PC-3 (cell line): ENCODE results near the gene NPIPA1. TPM values are rescaled to one million over a fixed set of nuclear protein-coding genes. Genes with fewer than 3 reads are reported as not detected.
"Not testable (repeated sequence)": the region's sequence is repeated elsewhere in the genome, so short reads cannot be mapped to it uniquely, and the experiment has no call there.

ENCODE experiments used
- ATAC-seq: fragments of 200-7000 bp; cut with Tn5 transposase; 2 replicates; pipeline ENCODE4 v1.9.1; 2020; ENCODE audit warnings: mild to moderate bottlenecking, moderate library complexity
- BruUV-seq: library from RNA; stranded (reverse); fragments of 400-500 nt; replicated peaks from 2 replicates; lab custom pipeline; 2021; lab: Mats Ljungman, UMichigan
- CTCF ChIA-PET: fragments of 300-600 bp; sonication (Branson Sonifier 250); formaldehyde crosslinking; loops from one replicate; lab custom pipeline; 2022; ENCODE audit warnings: antibody characterized with exemption; lab: Charles Lee
- POLR2A ChIA-PET: fragments of 300-600 bp; sonication (Branson Sonifier 250); formaldehyde crosslinking; loops from one replicate; lab custom pipeline; 2022; ENCODE audit warnings: antibody characterized with exemption; ENCODE audit not compliant: unreplicated experiment; lab: Charles Lee
- DNase-seq: peaks from one replicate; pipeline ENCODE4 v3.0.0-alpha.2; 2015
- H2AFZ ChIP-seq: fragments of 300-600 bp; sonication (generic); 2 replicates; pipeline ENCODE4 v1.6.0; 2016; ENCODE audit warnings: antibody characterized with exemption, low read length
- H3F3A ChIP-seq: fragments of 300-600 bp; sonication (generic); one replicate; pipeline ENCODE4 v1.6.0; 2017; ENCODE audit warnings: antibody characterized with exemption, low read length, control low read depth, mild to moderate bottlenecking; ENCODE audit not compliant: unreplicated experiment
- H3K27ac ChIP-seq: fragments of 300-600 bp; sonication (generic); 2 replicates; pipeline ENCODE4 v1.5.1; 2016; ENCODE audit warnings: mild to moderate bottlenecking, low read length
- H3K27me3 ChIP-seq: fragments of 300-600 bp; sonication (generic); 2 replicates; pipeline ENCODE4 v1.6.1; 2016; ENCODE audit warnings: low read length, mixed read lengths
- H3K36me3 ChIP-seq: fragments of 300-600 bp; sonication (generic); 2 replicates; pipeline ENCODE4 v1.6.1; 2016; ENCODE audit warnings: low read depth, mixed run types, low read length, mixed read lengths
- H3K4me1 ChIP-seq: fragments of 300-600 bp; sonication (generic); 2 replicates; pipeline ENCODE4 v1.5.1; 2016; ENCODE audit warnings: low read length; ENCODE audit not compliant: insufficient read depth
- H3K4me2 ChIP-seq: fragments of 300-600 bp; sonication (generic); 2 replicates; pipeline ENCODE4 v1.6.0; 2016; ENCODE audit warnings: low read length
- H3K4me3 ChIP-seq: fragments of 300-600 bp; sonication (generic); 2 replicates; pipeline ENCODE4 v1.5.1; 2016; ENCODE audit warnings: mild to moderate bottlenecking, low read length, mixed read lengths
- H3K79me2 ChIP-seq: fragments of 300-600 bp; sonication (generic); 2 replicates; pipeline ENCODE4 v1.6.1; 2017; ENCODE audit warnings: low read length, mixed read lengths
- H3K9ac ChIP-seq: fragments of 300-600 bp; sonication (generic); 2 replicates; pipeline ENCODE4 v1.6.0; 2016; ENCODE audit warnings: mild to moderate bottlenecking, low read length
- H3K9me2 ChIP-seq: fragments of 300-600 bp; sonication (generic); replicated peaks from 2 replicates; pipeline ENCODE4 v1.6.1; 2016; ENCODE audit warnings: mixed run types, low read length, mixed read lengths
- H3K9me3 ChIP-seq: fragments of 300-600 bp; sonication (generic); 2 replicates; pipeline ENCODE4 v1.6.1; 2016; ENCODE audit warnings: low read length, mixed read lengths
- H4K20me1 ChIP-seq: fragments of 300-600 bp; sonication (generic); 2 replicates; pipeline ENCODE4 v1.6.1; 2016; ENCODE audit warnings: low read length, mixed read lengths
- CTCF ChIP-seq: fragments of 300-600 bp; sonication (generic); conservative IDR thresholded peaks from 2 replicates; pipeline ENCODE4 v1.5.1; 2017; ENCODE audit warnings: antibody characterized with exemption, low read depth, mild to moderate bottlenecking, low read length
- EZH2 ChIP-seq: fragments of 300-600 bp; sonication (generic); IDR thresholded peaks from one replicate; pipeline ENCODE4 v1.6.1; 2017; ENCODE audit warnings: antibody characterized with exemption, mild to moderate bottlenecking, low read length; ENCODE audit not compliant: unreplicated experiment
- EZH2phosphoT487 ChIP-seq: fragments of 300-600 bp; sonication (generic); IDR thresholded peaks from 2 replicates; pipeline ENCODE4 v1.6.1; 2018; ENCODE audit warnings: mild to moderate bottlenecking, antibody characterized with exemption, low read length, borderline replicate concordance
- intact Hi-C: fragments of 100-400 bp; cut with micrococcal nuclease; formaldehyde crosslinking; loops from 2 replicates; pipeline ENCODE4 v1.9.0; 2023
- total RNA-seq: library from RNA; depleted of rRNA; stranded (reverse); fragments of >200 nt; gene quantifications from 2 replicates; pipeline ENCODE4 v1.2.3, GENCODE V29; 2014

NPIPA1 gene
- total RNA-seq, 1 experiment from 2014 or later, result 16.8 TPM

GRCh38 chr16:14963281-14964173, 26.3 kb downstream of the NPIPA1 start:
- no TSS peak for BruUV-seq
- Histone ChIP-seq H4K20me1 (no peaks in the 10 kb centered on the region), H3K36me3 (no peaks in the 10 kb centered on the region), H3K9ac (no peak overlapping the region), H3K27me3 (peaks cover 11% of the 10 kb centered on the region; the same call in 1 of the 2 replicates), H3K79me2 (no peaks in the 10 kb centered on the region), H3K4me1 (no peaks in the 10 kb centered on the region), H3K9me3 (no peaks in the 10 kb centered on the region), H3K4me2 (no peak overlapping the region), H2AFZ (no peak overlapping the region), H3K4me3 (no peak overlapping the region), H3K9me2 (no peaks in the 10 kb centered on the region), H3K27ac (no peak overlapping the region), H3F3A (no peaks in the 10 kb centered on the region)
- DNase-seq (no peak), ATAC-seq (no peak)
- POLR2A ChIA-PET, result no interaction called here
- CTCF ChIA-PET, result interaction anchor here (0.6 kb wide), 1 partner anchor 583 kb away, joined by 3 read pairs; no protein-coding TSS in a partner anchor
- intact Hi-C loops, result no loop called here
- TF ChIP-seq EZH2phosphoT487 (no peak), CTCF (no peak)

DNA sequence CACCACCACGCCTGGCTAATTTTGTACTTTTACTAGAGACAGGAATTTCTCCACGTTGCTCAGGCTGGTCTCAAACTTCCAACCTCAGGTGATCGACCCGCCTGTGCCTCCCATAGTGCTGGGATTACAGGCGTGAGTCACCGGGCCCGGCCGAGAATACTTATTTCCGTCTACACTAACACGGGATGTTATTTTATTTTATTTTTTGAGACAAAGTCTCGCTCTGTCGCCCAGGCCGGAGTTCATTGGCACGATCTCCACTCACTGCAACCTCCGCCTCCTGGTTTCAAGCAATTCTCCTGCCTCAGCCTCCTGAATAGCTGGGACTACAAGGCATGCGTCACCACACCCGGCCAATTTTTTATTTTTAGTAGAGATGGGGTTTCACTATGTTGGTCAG, 28.1 kb downstream of the NPIPA1 start:
- no peaks in the 10 kb centered on the region for H3K79me2 ChIP-seq
- no peak overlapping the region for H3K27ac ChIP-seq
- no peaks in the 10 kb centered on the region for H3F3A ChIP-seq
- H3K4me1 ChIP-seq, result no peaks in the 10 kb centered on the region
- no peaks in the 10 kb centered on the region for H4K20me1 ChIP-seq
- ChIA-PET CTCF (no interaction called here), POLR2A (no interaction called here)
- H3K27me3 ChIP-seq, result peaks cover 11% of the 10 kb centered on the region; the same call in 1 of the 2 replicates
- no peak overlapping the region for H3K4me3 ChIP-seq
- no peak overlapping the region for H2AFZ ChIP-seq
- intact Hi-C loops, result no loop called here
- BruUV-seq, result no TSS peak
- H3K9me3 ChIP-seq, result no peaks in the 10 kb centered on the region
- DNase-seq (no peak), ATAC-seq (no peak)
- H3K36me3 ChIP-seq, result no peaks in the 10 kb centered on the region
- H3K4me2 ChIP-seq, result no peak overlapping the region
- TF ChIP-seq EZH2 (no peak), EZH2phosphoT487 (no peak), CTCF (no peak)
- H3K9ac ChIP-seq, result no peak overlapping the region
- no peaks in the 10 kb centered on the region for H3K9me2 ChIP-seq

DNA sequence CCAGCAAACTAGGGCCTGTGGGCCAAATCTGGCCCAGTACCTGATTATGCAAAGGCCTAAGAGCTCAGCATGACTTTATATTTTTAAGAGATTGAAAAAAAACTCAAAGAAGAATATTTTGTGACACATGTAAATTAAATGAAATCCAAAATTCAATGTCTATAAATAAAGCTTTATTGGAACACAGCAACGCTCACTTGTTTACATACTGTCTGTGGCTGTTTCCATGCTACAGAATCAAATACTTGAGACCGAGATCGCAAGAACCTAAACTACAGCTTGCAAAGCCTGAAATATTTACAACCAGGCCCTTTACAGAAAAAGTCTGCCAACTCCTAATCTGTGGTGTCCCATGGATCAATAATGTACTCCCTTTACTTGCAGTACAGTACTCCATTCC, 32.6 kb downstream of the NPIPA1 start:
- ATAC-seq, POLR2A ChIA-PET, intact Hi-C loops, H3K9ac ChIP-seq, H3K36me3 ChIP-seq, H3K4me1 ChIP-seq, CTCF ChIA-PET, H3K27me3 ChIP-seq, H2AFZ ChIP-seq, H3K27ac ChIP-seq, H3K4me2 ChIP-seq, H3K4me3 ChIP-seq, DNase-seq, H3F3A ChIP-seq, BruUV-seq, H3K9me3 ChIP-seq, H3K9me2 ChIP-seq, H4K20me1 ChIP-seq, H3K79me2 ChIP-seq: not testable (repeated sequence)

- CTCF ChIA-PET, intact Hi-C loops: not testable (repeated sequence)
Measured at GRCh38 chr16:14971621-14972228, 34.5 kb downstream of the NPIPA1 start.

More at GRCh38 chr16:14971621-14972228, 34.5 kb downstream of the NPIPA1 start:
- H4K20me1 ChIP-seq, H3K4me3 ChIP-seq, DNase-seq, H2AFZ ChIP-seq, ATAC-seq, H3K9me3 ChIP-seq, H3K9me2 ChIP-seq, POLR2A ChIA-PET, H3K36me3 ChIP-seq, H3F3A ChIP-seq, H3K27ac ChIP-seq, BruUV-seq, H3K4me2 ChIP-seq, H3K9ac ChIP-seq, H3K27me3 ChIP-seq, H3K4me1 ChIP-seq: not testable (repeated sequence)
- H3K79me2 ChIP-seq, result peaks cover 18% of the 10 kb centered on the region
